ENCODE results near the gene AOX1. TPM values are rescaled to one million over a fixed set of nuclear protein-coding genes. Genes with fewer than 3 reads are reported as not detected.

Gene AOX1
- total and polyA plus RNA-seq, 5 donors from 2014 or later = not detected

GRCh38 chr2:200578778-200579177, 7.0 kb upstream of the AOX1 start:
- DNase-seq = peak in 1 of 3 donors; percentile 56
- Histone ChIP-seq H3K9me3 (ENCODE audit: control insufficient read depth in 2 of 2, low read length in 2 of 2) (no peaks in the 10 kb centered on the region), H3K27ac (ENCODE audit: insufficient read depth, low read length, poor library complexity, severe bottlenecking) (no peak overlapping the region), H3K27me3 (ENCODE audit: control insufficient read depth, insufficient read depth, low read length) (no peaks in the 10 kb centered on the region), H3K4me3 (ENCODE audit: low read depth, low read length) (no peak overlapping the region), H3K36me3 (ENCODE audit: control insufficient read depth, insufficient read depth, low read length) (no peaks in the 10 kb centered on the region), H3K4me1 (ENCODE audit: control insufficient read depth, insufficient read depth, low read length, poor library complexity, severe bottlenecking) (no peaks in the 10 kb centered on the region)
- peaks cover 0 to 5% (median 0%) of the 10 kb centered on the region in 4 donors for H3K4me1 Mint-ChIP-seq
- H3K4me3 Mint-ChIP-seq = no peak overlapping the region
- peaks cover under 1% of the 10 kb centered on the region for H3K36me3 Mint-ChIP-seq
- H3K27me3 Mint-ChIP-seq = no peaks in the 10 kb centered on the region
- H3K9me3 Mint-ChIP-seq = no peaks in the 10 kb centered on the region
- no peak overlapping the region for H3K27ac Mint-ChIP-seq
- no peak for ATAC-seq (ENCODE audit: low read depth in 2 of 2)

GRCh38 chr2:200584639-200585038, 1.2 kb upstream of the AOX1 start:
- peaks cover 19% of the 10 kb centered on the region for H3K27me3 Mint-ChIP-seq
- H3K27me3 ChIP-seq (ENCODE audit: control insufficient read depth, insufficient read depth, low read length) = peaks cover 3% of the 10 kb centered on the region
- ATAC-seq (ENCODE audit: low read depth in 2 of 2) (no peak), DNase-seq (no peak)
- H3K36me3 Mint-ChIP-seq = peaks cover 9% of the 10 kb centered on the region
- H3K4me3 ChIP-seq (ENCODE audit: low read depth, low read length) = no peak overlapping the region
- peak overlapping the region in 1 of 3 donors; percentile 70 for H3K27ac Mint-ChIP-seq
- H3K36me3 ChIP-seq (ENCODE audit: control insufficient read depth, insufficient read depth, low read length) = no peaks in the 10 kb centered on the region
- peaks cover 10% of the 10 kb centered on the region for H3K4me1 ChIP-seq (ENCODE audit: control insufficient read depth, insufficient read depth, low read length, poor library complexity, severe bottlenecking)
- peak overlapping the region in 2 of 4 donors; percentile 36 to 67 for H3K4me3 Mint-ChIP-seq
- peaks cover 4 to 8% (median 5%) of the 10 kb centered on the region in 4 donors for H3K4me1 Mint-ChIP-seq
- no peaks in the 10 kb centered on the region for H3K9me3 Mint-ChIP-seq
- no peaks in the 10 kb centered on the region for H3K9me3 ChIP-seq (ENCODE audit: control insufficient read depth in 2 of 2, low read length in 2 of 2)
- H3K27ac ChIP-seq (ENCODE audit: insufficient read depth, low read length, poor library complexity, severe bottlenecking) = no peak overlapping the region

- Mint-ChIP-seq H3K4me3 (peak overlapping the region; percentile 79 to 84 (median 82)), H3K4me1 (peaks cover 4 to 8% (median 5%) of the 10 kb centered on the region in 4 donors), H3K36me3 (peaks cover 9% of the 10 kb centered on the region), H3K27ac (no peak overlapping the region), H3K9me3 (no peaks in the 10 kb centered on the region), H3K27me3 (peaks cover 25% of the 10 kb centered on the region)
- H3K4me1 ChIP-seq (ENCODE audit: control insufficient read depth, insufficient read depth, low read length, poor library complexity, severe bottlenecking) = peaks cover 10% of the 10 kb centered on the region
- H3K36me3 ChIP-seq (ENCODE audit: control insufficient read depth, insufficient read depth, low read length) = no peaks in the 10 kb centered on the region
- H3K4me3 ChIP-seq (ENCODE audit: low read depth, low read length) = peak overlapping the region; percentile 84
- DNase-seq (no peak), ATAC-seq (ENCODE audit: low read depth in 2 of 2) (no peak)
- H3K27me3 ChIP-seq (ENCODE audit: control insufficient read depth, insufficient read depth, low read length) = peaks cover 4% of the 10 kb centered on the region
- H3K27ac ChIP-seq (ENCODE audit: insufficient read depth, low read length, poor library complexity, severe bottlenecking) = no peak overlapping the region
- no peaks in the 10 kb centered on the region for H3K9me3 ChIP-seq (ENCODE audit: control insufficient read depth in 2 of 2, low read length in 2 of 2)
Measured at GRCh38 chr2:200585340-200585729, 479 bp upstream of the AOX1 start.

GRCh38 chr2:200586644-200586975, 796 bp downstream of the AOX1 start:
- ATAC-seq (ENCODE audit: low read depth in 2 of 2) (no peak), DNase-seq (no peak)
- Mint-ChIP-seq H3K4me1 (peaks cover 4 to 8% (median 5%) of the 10 kb centered on the region in 4 donors), H3K27me3 (peaks cover 25% of the 10 kb centered on the region), H3K27ac (peak overlapping the region in 2 of 3 donors; percentile 25 to 43), H3K9me3 (no peaks in the 10 kb centered on the region), H3K36me3 (peaks cover 9% of the 10 kb centered on the region), H3K4me3 (peak overlapping the region in 3 of 4 donors; percentile 23 to 84 (median 81))
- Histone ChIP-seq H3K27me3 (ENCODE audit: control insufficient read depth, insufficient read depth, low read length) (peaks cover 8% of the 10 kb centered on the region), H3K27ac (ENCODE audit: insufficient read depth, low read length, poor library complexity, severe bottlenecking) (no peak overlapping the region), H3K4me1 (ENCODE audit: control insufficient read depth, insufficient read depth, low read length, poor library complexity, severe bottlenecking) (peaks cover 10% of the 10 kb centered on the region), H3K9me3 (ENCODE audit: control insufficient read depth in 2 of 2, low read length in 2 of 2) (no peaks in the 10 kb centered on the region), H3K4me3 (ENCODE audit: low read depth, low read length) (no peak overlapping the region), H3K36me3 (ENCODE audit: control insufficient read depth, insufficient read depth, low read length) (no peaks in the 10 kb centered on the region)

- no peak for ATAC-seq (ENCODE audit: low read depth in 2 of 2)
- no peak for DNase-seq
- H3K4me3 Mint-ChIP-seq = peak overlapping the region in 1 of 4 donors; percentile 28
- Histone ChIP-seq H3K27ac (ENCODE audit: insufficient read depth, low read length, poor library complexity, severe bottlenecking) (no peak overlapping the region), H3K9me3 (ENCODE audit: control insufficient read depth in 2 of 2, low read length in 2 of 2) (no peaks in the 10 kb centered on the region), H3K4me1 (ENCODE audit: control insufficient read depth, insufficient read depth, low read length, poor library complexity, severe bottlenecking) (peaks cover 10% of the 10 kb centered on the region), H3K27me3 (ENCODE audit: control insufficient read depth, insufficient read depth, low read length) (peaks cover 8% of the 10 kb centered on the region), H3K4me3 (ENCODE audit: low read depth, low read length) (no peak overlapping the region), H3K36me3 (ENCODE audit: control insufficient read depth, insufficient read depth, low read length) (no peaks in the 10 kb centered on the region)
- peaks cover 9% of the 10 kb centered on the region for H3K36me3 Mint-ChIP-seq
- H3K27ac Mint-ChIP-seq = peak overlapping the region in 2 of 3 donors; percentile 25 to 43
- peaks cover 4 to 8% (median 5%) of the 10 kb centered on the region in 4 donors for H3K4me1 Mint-ChIP-seq
- H3K27me3 Mint-ChIP-seq = peaks cover 29% of the 10 kb centered on the region
- peaks cover 0 to 1% (median 0%) of the 10 kb centered on the region in 7 donors for H3K9me3 Mint-ChIP-seq
Measured at GRCh38 chr2:200587007-200587616, 1.3 kb downstream of the AOX1 start.

GRCh38 chr2:200588076-200588678, 2.4 kb downstream of the AOX1 start:
- Mint-ChIP-seq H3K27me3 (peaks cover 37% of the 10 kb centered on the region), H3K4me1 (peaks cover 4 to 8% (median 5%) of the 10 kb centered on the region in 4 donors), H3K9me3 (peaks cover 0 to 2% (median 0%) of the 10 kb centered on the region in 7 donors), H3K27ac (no peak overlapping the region), H3K36me3 (peaks cover 9% of the 10 kb centered on the region), H3K4me3 (no peak overlapping the region)
- Histone ChIP-seq H3K9me3 (ENCODE audit: control insufficient read depth in 2 of 2, low read length in 2 of 2) (no peaks in the 10 kb centered on the region), H3K4me3 (ENCODE audit: low read depth, low read length) (no peak overlapping the region), H3K27me3 (ENCODE audit: control insufficient read depth, insufficient read depth, low read length) (peaks cover 10% of the 10 kb centered on the region), H3K4me1 (ENCODE audit: control insufficient read depth, insufficient read depth, low read length, poor library complexity, severe bottlenecking) (peaks cover 10% of the 10 kb centered on the region), H3K36me3 (ENCODE audit: control insufficient read depth, insufficient read depth, low read length) (no peaks in the 10 kb centered on the region), H3K27ac (ENCODE audit: insufficient read depth, low read length, poor library complexity, severe bottlenecking) (no peak overlapping the region)
- no peak for DNase-seq
- no peak for ATAC-seq (ENCODE audit: low read depth in 2 of 2)

- peak overlapping the region in 1 of 4 donors; percentile 12 for H3K4me3 Mint-ChIP-seq
- H3K27me3 Mint-ChIP-seq = peaks cover 56% of the 10 kb centered on the region
- no peaks in the 10 kb centered on the region for H3K9me3 ChIP-seq (ENCODE audit: control insufficient read depth in 2 of 2, low read length in 2 of 2)
- no peaks in the 10 kb centered on the region for H3K36me3 ChIP-seq (ENCODE audit: control insufficient read depth, insufficient read depth, low read length)
- no peak overlapping the region for H3K4me3 ChIP-seq (ENCODE audit: low read depth, low read length)
- H3K27ac Mint-ChIP-seq = peak overlapping the region in 1 of 3 donors; percentile 84
- ATAC-seq (ENCODE audit: low read depth in 2 of 2) = no peak
- H3K4me1 ChIP-seq (ENCODE audit: control insufficient read depth, insufficient read depth, low read length, poor library complexity, severe bottlenecking) = peaks cover 10% of the 10 kb centered on the region
- peaks cover 0 to 2% (median 0%) of the 10 kb centered on the region in 7 donors for H3K9me3 Mint-ChIP-seq
- peaks cover 10% of the 10 kb centered on the region for H3K27me3 ChIP-seq (ENCODE audit: control insufficient read depth, insufficient read depth, low read length)
- H3K36me3 Mint-ChIP-seq = no peaks in the 10 kb centered on the region
- no peak for DNase-seq
- peaks cover 0 to 8% (median 6%) of the 10 kb centered on the region in 4 donors for H3K4me1 Mint-ChIP-seq
- no peak overlapping the region for H3K27ac ChIP-seq (ENCODE audit: insufficient read depth, low read length, poor library complexity, severe bottlenecking)
Measured at GRCh38 chr2:200590090-200590489, 4.3 kb downstream of the AOX1 start.

- peaks cover 55% of the 10 kb centered on the region for H3K27me3 Mint-ChIP-seq
- no peak overlapping the region for H3K27ac ChIP-seq (ENCODE audit: insufficient read depth, low read length, poor library complexity, severe bottlenecking)
- ATAC-seq (ENCODE audit: low read depth in 2 of 2) (no peak), DNase-seq (no peak)
- no peak overlapping the region for H3K4me3 ChIP-seq (ENCODE audit: low read depth, low read length)
- H3K4me1 ChIP-seq (ENCODE audit: control insufficient read depth, insufficient read depth, low read length, poor library complexity, severe bottlenecking) = peaks cover 1% of the 10 kb centered on the region
- peaks cover 0 to 2% (median 0%) of the 10 kb centered on the region in 7 donors for H3K9me3 Mint-ChIP-seq
- H3K36me3 ChIP-seq (ENCODE audit: control insufficient read depth, insufficient read depth, low read length) = no peaks in the 10 kb centered on the region
- no peak overlapping the region for H3K27ac Mint-ChIP-seq
- no peaks in the 10 kb centered on the region for H3K9me3 ChIP-seq (ENCODE audit: control insufficient read depth in 2 of 2, low read length in 2 of 2)
- H3K27me3 ChIP-seq (ENCODE audit: control insufficient read depth, insufficient read depth, low read length) = peaks cover 8% of the 10 kb centered on the region
- peaks cover 0 to 3% (median under 1%) of the 10 kb centered on the region in 4 donors for H3K4me1 Mint-ChIP-seq
- no peak overlapping the region for H3K4me3 Mint-ChIP-seq
- no peaks in the 10 kb centered on the region for H3K36me3 Mint-ChIP-seq
Measured at GRCh38 chr2:200591308-200591707, 5.5 kb downstream of the AOX1 start.

All from CD4-positive, CD25-positive, alpha-beta regulatory T cell (primary cell).